Mesodermal cell (in vitro differentiated cells): ENCODE results near the gene CNGB1.

Experiments used
- H3K27ac ChIP-seq: 2 replicates; pipeline ENCODE4 v1.7.0; 2013; ENCODE audit warnings: mild to moderate bottlenecking, low read depth, low read length, moderate library complexity; ENCODE audit not compliant: severe bottlenecking
- H3K36me3 ChIP-seq: 2 replicates; pipeline ENCODE4 v1.7.1; 2013; ENCODE audit warnings: mild to moderate bottlenecking, low read length, moderate library complexity; ENCODE audit not compliant: control insufficient read depth, insufficient read depth
- H3K4me1 ChIP-seq: one replicate; pipeline ENCODE4 v1.7.1; 2013; ENCODE audit warnings: mild to moderate bottlenecking, low read length; ENCODE audit not compliant: insufficient read depth, control insufficient read depth, poor library complexity, severe bottlenecking
- H3K4me3 ChIP-seq: 2 replicates; pipeline ENCODE4 v1.7.0; 2013; ENCODE audit warnings: low read length, control low read depth, mild to moderate bottlenecking; ENCODE audit not compliant: insufficient read depth, poor library complexity, severe bottlenecking; ENCODE audit errors: extremely low read depth
- H3K9me3 ChIP-seq: 2 replicates; pipeline ENCODE4 v1.7.1; 2013; ENCODE audit warnings: mild to moderate bottlenecking, low read length, moderate library complexity; ENCODE audit not compliant: control insufficient read depth
- WGBS, 2 experiments: methylation state at CpG; one replicate each; pipeline ENCODE4 v1.1.5; 2013; ENCODE audit warnings: missing lambda C conversion rate in 2 of 2; ENCODE audit not compliant: insufficient coverage in 2 of 2; 5-methylcytosine and 5-hydroxymethylcytosine counted together

The CNGB1 gene

DNA sequence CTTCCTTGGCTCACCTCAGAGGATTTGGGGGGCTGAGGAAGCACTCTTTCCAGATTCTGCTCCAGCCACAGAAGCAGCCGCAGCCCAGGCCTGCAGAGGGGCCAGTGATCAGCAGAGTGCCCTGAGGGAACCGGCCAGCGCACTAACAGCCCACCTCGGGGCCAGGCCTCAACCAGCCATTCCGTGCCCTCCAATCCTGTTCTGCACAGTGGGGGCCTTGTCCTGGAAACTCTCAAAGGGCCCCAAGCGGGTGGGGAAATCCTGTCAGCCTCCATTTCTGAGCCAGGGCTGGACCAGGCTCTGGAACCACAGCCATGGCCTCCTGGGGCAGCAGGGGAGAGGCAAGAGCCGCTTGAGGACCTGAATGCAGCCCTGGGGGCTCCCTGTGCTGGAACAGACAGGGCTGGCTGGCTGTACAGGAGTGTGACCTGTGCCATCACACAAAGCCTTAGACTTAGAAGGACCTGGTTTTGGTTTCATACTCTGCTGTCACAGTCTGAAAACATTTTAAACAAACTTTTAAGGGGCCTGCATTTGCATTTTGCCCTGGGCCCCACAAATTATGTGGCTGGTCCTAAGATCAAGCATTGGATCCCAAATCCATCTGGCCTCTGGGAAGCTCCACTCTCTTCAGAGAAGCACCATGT, 10.0 kb downstream of the CNGB1 start:
- Histone ChIP-seq H3K9me3 (no peaks in the 10 kb centered on the region), H3K4me1 (no peaks in the 10 kb centered on the region), H3K36me3 (no peaks in the 10 kb centered on the region), H3K27ac (no peak overlapping the region), H3K4me3 (no peak overlapping the region)
- 81 to 86% methylated on average over 7 of the region's 7 CpGs for WGBS, 2 experiments

DNA sequence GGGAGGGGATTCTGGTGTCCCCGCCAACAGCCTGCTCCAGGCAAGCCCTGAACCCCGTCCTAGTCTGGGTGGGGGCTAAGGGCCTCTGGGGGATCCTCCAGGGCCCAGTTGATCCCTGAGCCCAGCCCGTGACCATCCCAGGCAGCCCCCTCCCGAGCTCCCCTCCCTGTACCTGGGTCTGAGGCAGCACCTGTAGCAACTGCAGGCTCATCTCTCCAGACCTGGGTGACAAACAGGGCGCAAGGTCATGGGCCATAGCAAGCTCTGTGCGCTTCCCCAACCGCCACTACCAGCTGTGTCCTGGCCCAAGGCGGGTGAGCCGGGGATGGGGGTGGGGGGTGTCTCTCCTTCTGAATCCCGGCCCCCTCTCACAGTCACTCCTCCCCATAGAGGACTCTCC, 10.6 kb downstream of the CNGB1 start:
- 92 to 96% methylated on average over 2 to 3 of the region's 10 CpGs for WGBS, 2 experiments
- Histone ChIP-seq H3K4me1 (no peaks in the 10 kb centered on the region), H3K36me3 (no peaks in the 10 kb centered on the region), H3K9me3 (no peaks in the 10 kb centered on the region), H3K4me3 (no peak overlapping the region), H3K27ac (no peak overlapping the region)

DNA sequence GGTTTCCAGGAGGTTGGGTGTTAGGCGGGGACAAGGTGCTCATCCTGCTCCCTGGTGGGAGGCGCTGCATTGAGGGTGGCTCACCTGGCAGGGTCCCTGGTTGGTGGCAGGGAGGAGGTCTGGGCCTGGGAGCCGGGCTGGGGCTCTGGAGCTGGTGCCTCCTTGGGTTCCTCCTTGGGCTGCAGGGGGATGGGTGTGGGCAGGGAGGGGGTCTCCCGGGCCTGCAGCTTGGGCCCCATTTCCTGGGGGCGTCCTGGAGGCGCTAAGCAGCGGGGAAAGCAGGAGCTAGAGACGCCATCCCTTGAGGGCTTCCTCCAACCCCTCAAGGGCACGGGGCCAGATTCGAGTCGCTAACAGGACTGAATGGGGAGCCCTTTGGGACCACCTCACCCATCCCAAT, 11.1 kb downstream of the CNGB1 start:
- H3K9me3 ChIP-seq = no peaks in the 10 kb centered on the region
- H3K27ac ChIP-seq = no peak overlapping the region
- WGBS, 2 experiments = 90% methylated on average over 2 of the region's 11 CpGs; no CpG with 5 or more reads in 1 of the 2 experiments
- H3K4me1 ChIP-seq = no peaks in the 10 kb centered on the region
- no peaks in the 10 kb centered on the region for H3K36me3 ChIP-seq
- H3K4me3 ChIP-seq = no peak overlapping the region

DNA sequence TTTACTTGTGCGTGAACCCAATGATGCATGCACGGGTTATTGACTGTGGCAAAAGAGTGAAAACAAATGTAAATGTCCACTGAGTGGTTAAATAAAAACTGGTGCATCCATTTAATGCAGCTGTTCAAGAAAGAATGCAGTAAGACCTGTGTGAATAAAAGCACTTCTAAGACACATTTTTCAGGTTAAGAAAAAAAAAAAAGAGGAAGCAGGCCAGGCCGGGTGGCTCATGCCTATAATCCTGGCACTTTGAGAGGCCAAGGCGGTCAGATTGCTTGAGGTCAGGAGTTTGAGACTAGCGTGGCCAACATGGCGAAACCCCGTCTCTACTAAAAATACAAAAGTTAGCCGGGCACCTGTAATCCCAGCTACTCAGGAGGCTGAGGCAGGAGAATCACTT, 11.8 kb downstream of the CNGB1 start:
- H3K36me3 ChIP-seq = no peaks in the 10 kb centered on the region
- no peak overlapping the region for H3K4me3 ChIP-seq
- H3K27ac ChIP-seq = no peak overlapping the region
- 89 to 91% methylated on average over 4 to 5 of the region's 8 CpGs for WGBS, 2 experiments
- H3K4me1 ChIP-seq = no peaks in the 10 kb centered on the region
- H3K9me3 ChIP-seq = no peaks in the 10 kb centered on the region

DNA sequence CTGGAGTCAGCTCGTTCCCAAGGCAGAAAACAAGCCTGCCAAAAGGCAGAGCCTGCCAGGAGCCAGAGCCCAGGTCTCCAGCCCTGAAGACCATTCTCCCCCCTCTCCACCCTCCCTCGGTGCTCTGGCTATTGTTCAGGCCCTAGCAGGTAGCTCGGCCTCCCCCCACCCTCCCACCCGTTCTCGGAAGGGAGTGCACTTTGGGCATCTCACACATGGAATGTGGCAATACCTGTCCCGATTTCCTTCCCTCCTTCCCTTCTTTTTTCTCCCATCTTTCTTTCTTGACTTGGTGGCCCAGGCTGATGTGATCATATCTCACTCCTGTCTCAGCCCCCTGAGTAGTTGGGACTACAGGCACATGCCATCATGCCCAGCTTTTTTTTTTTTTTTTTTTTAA, 12.4 kb downstream of the CNGB1 start:
- H3K4me3 ChIP-seq = no peak overlapping the region
- H3K36me3 ChIP-seq = no peaks in the 10 kb centered on the region
- H3K27ac ChIP-seq = no peak overlapping the region
- H3K4me1 ChIP-seq = no peaks in the 10 kb centered on the region
- 67 to 88% methylated on average over 1 to 4 of the region's 6 CpGs for WGBS, 2 experiments
- no peaks in the 10 kb centered on the region for H3K9me3 ChIP-seq

DNA sequence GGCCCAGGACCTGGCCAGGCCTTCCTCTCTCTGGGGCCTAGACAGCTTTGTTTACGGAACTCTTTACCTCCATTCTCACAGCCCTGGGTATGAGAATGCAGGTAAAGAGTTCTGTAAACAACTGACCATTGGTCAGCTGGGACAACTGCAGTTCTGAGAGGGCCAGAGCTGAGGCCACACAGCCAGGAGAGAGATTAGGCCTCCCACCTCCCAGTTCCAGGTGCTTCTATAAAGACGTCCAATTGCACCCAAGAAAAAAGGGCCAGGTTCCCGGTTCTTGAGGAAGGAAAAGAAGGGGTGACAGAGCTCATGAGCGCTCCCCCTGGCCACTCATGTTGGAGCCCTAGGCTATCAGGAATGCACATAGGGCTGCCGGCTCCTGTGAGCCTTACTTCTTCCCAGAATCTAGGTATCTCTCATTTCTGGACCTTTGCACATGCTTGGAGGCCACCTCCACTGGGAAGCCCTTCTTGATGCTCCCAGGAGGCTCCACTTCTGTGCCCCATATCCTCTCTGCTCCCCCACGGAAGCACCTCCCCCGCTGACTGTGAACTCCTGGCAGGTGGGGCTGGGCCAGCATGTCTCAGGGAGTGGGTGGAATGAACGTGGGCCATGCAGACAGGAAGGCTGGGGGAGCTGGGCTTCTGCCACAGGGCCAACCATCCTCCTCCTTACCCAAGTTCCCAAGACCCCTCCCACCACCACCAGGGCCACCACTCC, 13.1 kb downstream of the CNGB1 start:
- Histone ChIP-seq H3K9me3 (no peaks in the 10 kb centered on the region), H3K27ac (no peak overlapping the region), H3K4me1 (no peaks in the 10 kb centered on the region), H3K4me3 (no peak overlapping the region), H3K36me3 (no peaks in the 10 kb centered on the region)
- 83 to 90% methylated on average over 3 to 5 of the region's 8 CpGs for WGBS, 2 experiments

DNA sequence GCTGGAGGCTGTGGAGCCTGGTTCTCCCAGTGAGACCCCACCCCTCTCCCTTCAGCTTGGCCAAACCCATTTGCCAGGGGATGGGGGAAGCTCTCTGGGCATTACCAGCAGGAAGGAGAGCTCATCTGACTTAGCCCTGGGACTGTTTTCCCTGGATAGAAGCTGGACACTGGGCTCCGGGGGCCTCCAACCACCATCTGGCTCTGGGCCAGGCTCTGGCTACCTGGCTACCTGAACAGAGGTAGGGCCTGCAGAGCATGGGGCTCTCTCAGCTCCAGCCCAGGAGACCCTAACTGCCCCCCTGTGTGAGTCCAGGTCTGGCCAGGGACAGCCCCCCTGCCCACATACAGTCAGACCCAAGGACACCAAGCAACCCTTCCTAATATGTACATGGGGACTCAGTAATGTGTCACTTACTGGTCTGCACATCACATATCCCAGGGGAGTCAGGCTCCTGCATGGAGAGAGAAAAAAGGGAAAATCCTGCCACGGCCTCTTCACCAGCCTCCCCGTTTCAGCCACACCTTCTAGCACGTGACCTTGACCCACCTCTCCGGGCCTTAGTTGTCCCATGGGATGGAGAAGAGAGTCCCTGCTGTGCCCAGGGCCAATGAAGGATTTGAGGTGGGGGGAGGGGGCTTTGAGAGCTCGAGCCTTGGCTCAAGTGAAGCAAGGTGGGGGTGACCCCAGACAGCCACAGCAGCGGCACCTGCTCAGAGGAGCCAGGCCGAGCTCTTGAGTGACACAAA, 13.8 kb downstream of the CNGB1 start:
- H3K9me3 ChIP-seq = no peaks in the 10 kb centered on the region
- H3K4me3 ChIP-seq = no peak overlapping the region
- no peaks in the 10 kb centered on the region for H3K4me1 ChIP-seq
- 75 to 100% methylated on average over 2 to 4 of the region's 8 CpGs for WGBS, 2 experiments
- H3K36me3 ChIP-seq = no peaks in the 10 kb centered on the region
- no peak overlapping the region for H3K27ac ChIP-seq

DNA sequence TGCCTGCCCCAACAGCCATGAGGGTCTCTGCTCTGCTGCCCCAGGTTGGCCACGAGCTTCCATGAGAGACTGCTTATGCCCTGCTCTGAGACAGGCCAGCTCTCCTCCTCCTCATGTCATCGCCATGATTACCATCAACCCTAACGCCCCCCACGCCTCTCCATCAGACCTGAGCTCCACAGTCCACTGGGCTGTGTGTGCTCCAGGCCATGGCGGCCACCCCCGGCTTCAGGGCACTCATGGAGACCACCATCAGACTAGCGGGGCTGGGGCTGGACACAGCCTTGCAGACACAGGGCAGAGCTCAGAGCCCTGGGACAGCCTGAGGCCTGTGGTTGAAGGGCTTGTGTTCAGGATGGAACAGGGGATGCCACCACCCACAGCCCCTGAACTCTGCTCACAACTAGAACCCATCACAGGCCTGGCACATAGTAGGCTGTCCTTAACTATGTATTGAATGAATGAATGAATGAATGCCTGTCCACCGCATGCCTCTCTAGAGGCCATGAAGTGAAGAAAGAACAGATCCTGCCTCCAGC, 14.6 kb downstream of the CNGB1 start:
- no peaks in the 10 kb centered on the region for H3K36me3 ChIP-seq
- H3K4me1 ChIP-seq = no peaks in the 10 kb centered on the region
- no peaks in the 10 kb centered on the region for H3K9me3 ChIP-seq
- 90 to 96% methylated on average over 4 of the region's 8 CpGs for WGBS, 2 experiments
- H3K27ac ChIP-seq = no peak overlapping the region
- no peak overlapping the region for H3K4me3 ChIP-seq

DNA sequence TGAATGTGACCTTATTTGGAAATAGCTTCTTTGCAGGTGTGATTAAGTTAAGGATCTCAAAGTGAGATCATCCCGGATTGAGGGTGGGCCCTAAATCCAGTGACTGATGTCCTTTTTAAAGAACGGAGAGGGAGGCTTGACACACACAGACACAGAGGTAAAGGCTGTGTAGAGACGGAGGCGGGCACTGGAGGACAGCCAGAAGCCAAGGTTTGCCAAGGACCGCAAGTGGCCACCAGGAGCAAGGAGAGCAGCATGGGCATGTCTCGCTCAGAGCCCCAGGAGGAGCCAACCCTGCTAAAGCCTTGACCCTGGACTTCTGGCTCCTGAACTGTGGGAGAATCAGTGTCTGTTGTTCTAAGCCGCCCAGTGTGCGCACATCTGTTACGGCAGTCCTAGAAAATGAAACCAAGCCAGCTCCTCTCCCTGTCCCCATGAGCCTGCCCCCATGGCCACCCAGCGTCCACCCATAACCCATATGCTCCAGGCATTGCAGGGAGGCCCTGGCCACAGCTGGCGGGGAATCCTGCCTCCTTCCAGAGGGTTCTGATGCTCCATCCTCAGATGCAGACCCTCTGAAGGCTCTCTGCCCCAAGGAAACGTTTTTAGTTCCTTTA, 15.2 kb downstream of the CNGB1 start:
- H3K4me1 ChIP-seq = no peaks in the 10 kb centered on the region
- H3K27ac ChIP-seq = no peak overlapping the region
- H3K4me3 ChIP-seq = no peak overlapping the region
- WGBS, 2 experiments = 85 to 91% methylated on average over 11 to 12 of the region's 12 CpGs
- no peaks in the 10 kb centered on the region for H3K36me3 ChIP-seq
- no peaks in the 10 kb centered on the region for H3K9me3 ChIP-seq

DNA sequence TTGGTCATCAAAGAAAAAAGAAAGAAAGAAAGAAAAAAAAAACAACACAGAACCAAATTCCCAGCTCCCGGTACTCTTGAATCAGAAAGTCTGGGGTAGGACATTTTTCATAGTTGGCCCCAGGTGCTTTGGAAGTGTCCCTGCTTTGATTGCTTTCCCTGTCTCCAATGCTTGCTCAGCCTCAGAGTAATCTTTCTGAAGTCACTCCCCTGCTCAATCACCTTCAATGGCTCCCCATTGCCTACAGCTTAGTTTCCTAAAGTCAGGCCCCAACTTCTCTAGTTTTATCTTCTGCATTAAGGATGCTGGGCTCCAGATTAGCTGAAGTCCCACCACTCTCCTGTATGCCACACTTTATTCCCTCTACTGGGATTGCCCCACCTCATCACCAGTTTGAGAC, 17.1 kb downstream of the CNGB1 start:
- H3K4me3 ChIP-seq = no peak overlapping the region
- H3K27ac ChIP-seq = no peak overlapping the region
- no peaks in the 10 kb centered on the region for H3K36me3 ChIP-seq
- WGBS, 2 experiments = 100% methylated on average over 1 of the region's 1 CpG; no CpG with 5 or more reads in 1 of the 2 experiments
- H3K4me1 ChIP-seq = no peaks in the 10 kb centered on the region
- H3K9me3 ChIP-seq = no peaks in the 10 kb centered on the region
